ENCODE results near the gene ZNF598.

The ZNF598 gene

DNA sequence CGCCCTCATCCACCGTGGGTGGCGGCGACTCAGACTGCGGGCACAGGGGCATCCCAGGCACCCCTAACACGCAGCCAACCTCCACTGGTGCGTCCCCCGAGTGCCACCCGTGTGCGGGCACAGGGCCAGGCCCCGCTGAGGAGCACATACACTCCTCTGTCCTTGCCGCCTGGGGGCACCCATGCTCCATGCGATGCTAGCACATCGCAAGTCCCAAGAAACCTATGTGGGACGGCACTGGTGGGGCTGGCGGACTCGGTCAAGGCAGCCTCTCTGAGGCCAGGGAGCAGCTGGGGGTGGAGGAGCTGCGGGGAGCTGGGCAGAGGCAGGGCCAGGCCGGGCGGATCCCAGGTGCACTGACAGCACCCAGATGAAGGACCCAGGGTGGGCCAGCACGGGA is 4.0 kb downstream of the ZNF598 start:
- peak; percentile 38 for DNase-seq

DNA sequence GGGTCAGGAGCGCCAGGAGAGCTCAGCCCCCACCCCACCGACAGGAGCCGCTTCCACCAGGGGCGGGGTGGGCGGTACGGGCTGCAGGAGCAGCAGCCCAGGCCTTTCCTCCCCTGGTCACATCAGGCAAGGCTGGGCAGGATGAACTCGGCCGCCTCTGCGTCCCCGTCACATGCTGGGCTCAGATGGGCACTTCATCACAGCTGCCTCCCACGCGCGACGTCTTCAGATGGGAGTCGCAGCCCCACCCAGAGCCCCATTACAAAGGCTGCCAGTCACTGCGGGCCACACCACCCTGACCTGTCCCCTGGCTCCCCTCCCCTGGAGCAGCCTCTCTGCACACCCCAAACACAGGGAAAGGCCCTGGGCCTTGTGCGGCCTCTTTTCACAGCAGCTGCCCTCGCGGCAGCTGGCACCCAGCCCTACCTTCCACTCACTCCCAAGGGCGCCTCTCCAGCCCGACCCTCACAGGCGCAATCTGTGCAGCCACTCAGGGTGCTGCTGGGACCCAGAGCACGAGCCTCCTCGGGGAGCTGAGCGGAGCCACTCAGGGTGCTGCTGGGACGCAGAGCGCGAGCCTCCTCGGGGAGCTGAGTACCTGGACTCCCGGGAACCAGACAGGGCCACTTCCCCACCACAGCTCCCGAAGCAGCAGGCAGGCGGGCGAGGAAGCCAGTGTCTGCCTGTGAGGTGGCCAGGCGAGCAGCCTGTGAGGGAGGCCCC is 4.7 kb downstream of the ZNF598 start:
- DNase-seq: no peak

DNA sequence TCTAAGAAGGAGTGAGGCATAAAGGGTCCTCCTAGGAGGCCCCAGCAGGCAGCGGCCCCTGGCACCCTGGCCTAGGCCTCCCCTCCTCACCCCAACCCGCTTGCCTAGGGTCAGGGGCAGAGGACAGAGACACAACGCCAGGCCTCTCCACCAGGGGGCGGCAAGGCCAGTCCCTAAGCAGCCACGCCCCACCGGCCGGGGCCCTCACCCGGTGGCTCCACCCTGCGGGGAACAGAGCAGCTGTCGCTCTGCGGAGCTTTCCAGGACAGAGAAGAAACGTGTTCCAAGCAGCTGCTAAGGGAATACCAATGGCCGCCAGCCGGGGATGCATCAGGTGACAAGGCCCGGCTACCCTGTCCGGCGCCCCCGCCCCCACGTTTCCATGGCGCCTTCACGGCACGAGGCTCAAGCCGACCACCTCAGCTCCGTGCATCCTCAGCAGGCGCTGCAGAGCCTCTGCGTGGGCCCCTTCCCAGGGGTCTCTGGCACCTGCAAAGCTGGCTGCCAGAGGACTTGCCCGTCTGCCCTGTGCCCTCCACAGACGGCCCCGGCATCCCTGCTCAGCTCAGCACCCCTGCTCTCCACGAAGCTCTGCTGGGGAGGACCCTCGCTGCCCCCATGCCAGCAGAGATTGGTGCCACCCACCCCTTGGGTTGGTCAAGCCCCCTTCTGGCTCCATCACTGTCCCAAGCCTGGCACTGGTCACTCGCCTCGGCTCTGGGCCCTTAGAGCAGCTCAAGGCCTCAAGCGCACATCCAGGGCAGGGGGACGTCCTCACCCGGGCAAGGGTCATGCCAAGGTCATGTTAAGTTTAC is 5.6 kb downstream of the ZNF598 start:
- DNase-seq: peak; percentile 85

- no peak for DNase-seq
Measured at GRCh38 chr16:2003231-2003826, 6.3 kb downstream of the ZNF598 start.

DNA sequence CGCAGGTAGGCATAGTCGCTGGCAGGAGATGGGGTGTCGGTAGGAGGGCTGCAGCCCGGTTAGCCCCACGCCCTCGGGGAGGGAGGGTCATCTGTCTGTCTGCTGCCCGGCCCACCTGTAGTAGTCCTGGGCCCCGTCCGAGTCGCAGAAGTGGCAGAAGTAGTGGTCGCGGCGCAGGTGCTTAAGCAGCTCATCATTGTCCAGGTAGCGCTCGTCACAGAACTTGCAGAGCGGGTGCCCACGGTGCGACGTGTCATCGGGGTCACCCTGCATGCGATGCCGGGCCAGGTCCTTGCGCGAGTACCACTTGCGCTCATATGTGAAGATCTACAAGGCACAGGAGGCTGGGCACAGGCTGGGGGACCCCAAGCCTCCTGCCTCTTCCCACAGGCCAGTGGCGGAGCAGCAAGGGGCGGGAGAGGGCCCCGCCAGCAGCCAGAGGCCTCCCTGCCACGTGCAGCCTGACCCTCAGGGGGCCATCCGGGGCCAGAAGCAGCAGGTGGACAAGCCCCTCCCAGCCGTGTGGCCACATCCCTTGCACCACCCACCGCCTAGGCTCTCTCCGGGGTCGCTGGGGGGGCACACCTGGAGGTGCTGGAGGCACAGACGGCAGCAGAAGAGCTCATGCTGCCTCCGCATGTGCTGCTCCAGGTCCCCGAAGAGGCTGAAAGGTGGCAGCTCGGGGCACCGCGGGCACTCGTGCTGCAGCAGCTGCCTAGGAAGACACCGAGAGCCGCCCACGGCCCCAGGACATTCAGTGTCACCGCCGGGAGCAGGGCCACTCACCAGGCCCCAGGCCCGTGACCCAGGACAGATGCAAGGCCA is 7.0 kb downstream of the ZNF598 start:
- no peak for DNase-seq

- no peak for DNase-seq
Measured at GRCh38 chr16:2001456-2002355, 7.9 kb downstream of the ZNF598 start.

- DNase-seq: no peak
Measured at GRCh38 chr16:2001035-2001434, 8.6 kb downstream of the ZNF598 start.

DNA sequence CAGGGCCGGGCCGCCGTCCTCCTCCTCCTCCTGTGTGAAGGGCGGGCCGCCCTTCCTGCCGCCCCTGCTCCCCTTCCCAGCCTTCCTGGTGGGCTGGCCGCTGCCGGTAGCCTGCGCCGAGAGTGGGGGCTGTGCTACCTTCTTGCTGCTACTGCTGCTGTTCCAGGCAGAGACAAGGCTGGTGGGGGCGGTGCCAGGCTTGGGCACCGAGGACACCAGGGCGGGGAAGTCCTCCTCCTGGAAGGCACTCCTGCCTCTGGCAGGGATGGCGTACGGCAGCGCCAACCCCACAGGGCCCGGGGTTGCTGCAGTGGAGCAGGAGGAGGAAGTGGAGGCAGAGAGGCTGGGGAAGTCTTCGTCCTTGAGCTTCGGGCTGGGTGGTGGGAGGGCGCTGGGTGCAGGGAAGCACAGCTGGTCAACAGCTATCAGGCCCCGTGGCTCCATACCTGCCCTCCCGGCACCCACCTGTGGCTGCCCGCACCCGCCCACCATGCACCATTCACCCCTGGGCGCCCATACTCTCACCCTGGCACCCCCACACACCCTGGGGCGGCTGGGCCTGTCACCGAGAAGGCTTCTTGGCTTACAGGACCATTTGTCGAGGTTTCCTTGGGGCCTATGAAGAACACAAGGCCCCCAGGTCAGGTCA is 9.6 kb downstream of the ZNF598 start:
- no peak for DNase-seq

DNA sequence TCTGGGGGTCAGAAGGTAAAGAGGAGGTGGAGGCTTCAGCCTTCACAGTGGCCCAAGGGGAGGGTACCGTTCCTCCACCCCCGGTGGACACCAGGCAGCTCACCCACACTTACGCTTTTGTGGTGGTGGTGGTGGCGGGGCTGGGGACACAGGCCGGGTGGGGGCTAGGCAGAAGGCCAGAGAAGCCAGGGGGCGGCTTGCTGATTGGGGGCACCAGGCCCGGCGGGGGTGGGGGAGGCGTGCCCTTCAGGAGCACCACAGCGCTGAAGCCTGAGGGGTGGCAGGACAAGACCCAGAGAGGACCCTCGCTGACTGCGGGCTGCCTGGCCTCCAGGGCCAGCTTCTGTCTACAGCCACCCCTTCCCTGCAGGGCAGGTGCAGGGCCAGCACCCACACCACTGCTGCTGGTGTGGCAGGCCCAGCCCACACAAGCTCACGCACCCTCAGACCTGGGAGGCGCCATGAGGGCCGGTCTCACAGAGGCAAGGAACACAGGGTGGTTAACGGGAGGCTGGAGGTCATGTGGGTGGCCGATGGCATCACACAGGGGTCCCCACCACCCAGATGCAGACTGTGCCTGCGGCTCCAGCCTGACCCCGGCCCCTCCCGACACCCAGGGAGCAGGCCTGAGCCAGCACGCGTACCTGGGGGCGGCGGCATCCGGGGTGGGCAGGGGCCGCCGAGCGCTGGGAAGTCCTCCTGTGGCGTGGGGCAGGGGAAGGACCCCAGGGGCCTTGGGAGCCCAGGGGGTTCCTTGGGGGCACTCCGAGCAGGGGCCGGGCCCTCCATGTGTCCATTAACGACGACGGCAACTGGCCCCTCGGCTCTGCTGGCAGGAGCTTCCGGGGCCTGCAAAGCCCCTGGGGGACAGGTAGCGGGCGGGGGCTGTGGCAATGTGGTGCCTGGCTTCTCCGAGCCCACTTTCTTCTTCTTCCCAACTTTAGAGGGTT is 10.5 kb downstream of the ZNF598 start:
- DNase-seq: no peak

DNA sequence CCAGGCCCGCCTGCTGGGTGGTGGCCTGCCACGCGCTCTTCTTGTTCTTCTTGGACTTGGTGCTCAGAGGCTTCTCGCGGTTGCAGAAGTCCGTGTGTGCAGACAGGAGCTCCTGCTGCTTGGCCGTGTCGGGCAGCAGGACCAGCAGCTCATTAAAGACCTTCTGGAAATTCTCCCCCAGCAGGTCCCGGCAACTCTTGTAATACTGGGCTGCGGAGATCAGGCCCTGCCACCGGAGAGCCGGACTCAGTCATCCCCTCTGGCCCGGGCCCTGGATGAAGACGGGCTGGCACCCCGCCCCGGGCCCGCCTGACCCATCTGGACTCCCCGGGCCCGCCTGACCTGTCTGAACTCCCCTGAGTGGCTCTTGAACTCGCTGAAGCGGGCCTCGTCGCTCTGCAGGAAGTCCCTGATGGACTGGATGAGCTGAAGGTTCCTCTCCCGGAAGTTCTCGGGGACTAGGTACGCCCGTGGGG is 11.2 kb downstream of the ZNF598 start:
- DNase-seq: no peak

DNA sequence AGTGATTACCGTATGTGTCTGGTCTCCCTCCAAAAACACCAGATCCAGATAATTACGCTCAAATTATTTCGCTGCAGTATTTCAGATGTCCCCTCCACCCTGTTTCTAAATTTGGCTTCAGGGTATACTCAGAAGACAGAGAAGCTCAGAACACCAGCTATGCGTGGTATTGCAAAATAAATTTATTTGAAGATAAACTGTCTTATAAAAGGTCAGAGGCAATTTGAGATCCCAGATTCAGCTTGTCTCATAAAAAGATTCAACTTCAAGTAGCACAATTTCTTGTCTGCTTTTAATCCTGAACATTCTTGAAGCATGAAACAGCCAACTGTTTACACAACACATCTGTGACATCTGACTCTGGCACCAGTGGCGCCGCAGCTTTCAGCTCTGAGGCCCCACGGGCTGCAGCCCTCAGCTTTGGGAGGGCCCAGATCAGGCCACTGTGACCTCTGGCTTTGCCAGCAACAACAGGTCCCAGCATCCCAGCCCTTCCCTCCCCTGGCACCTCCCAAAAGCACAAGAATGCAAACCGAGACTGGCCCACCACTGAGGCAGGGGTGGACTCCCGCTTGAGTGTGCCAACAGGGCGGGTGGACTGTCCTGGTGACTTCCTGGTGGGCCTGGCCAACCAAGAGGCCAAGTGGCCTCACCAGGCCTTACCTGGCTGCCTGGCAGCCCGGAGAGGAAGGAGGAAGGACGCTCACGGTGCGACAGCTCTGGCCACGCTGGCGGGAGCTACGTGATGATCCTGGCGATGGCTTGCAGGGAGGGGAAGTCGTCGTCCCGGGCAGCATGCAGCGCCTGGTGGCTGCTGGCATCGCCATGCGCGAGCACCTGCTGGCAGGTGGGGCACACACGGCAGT is 11.9 kb downstream of the ZNF598 start:
- no peak for DNase-seq

- no peak for DNase-seq
Measured at GRCh38 chr16:1993731-1994131, 15.9 kb downstream of the ZNF598 start.

- no peak for DNase-seq
Measured at GRCh38 chr16:1992704-1993317, 16.8 kb downstream of the ZNF598 start.

DNA sequence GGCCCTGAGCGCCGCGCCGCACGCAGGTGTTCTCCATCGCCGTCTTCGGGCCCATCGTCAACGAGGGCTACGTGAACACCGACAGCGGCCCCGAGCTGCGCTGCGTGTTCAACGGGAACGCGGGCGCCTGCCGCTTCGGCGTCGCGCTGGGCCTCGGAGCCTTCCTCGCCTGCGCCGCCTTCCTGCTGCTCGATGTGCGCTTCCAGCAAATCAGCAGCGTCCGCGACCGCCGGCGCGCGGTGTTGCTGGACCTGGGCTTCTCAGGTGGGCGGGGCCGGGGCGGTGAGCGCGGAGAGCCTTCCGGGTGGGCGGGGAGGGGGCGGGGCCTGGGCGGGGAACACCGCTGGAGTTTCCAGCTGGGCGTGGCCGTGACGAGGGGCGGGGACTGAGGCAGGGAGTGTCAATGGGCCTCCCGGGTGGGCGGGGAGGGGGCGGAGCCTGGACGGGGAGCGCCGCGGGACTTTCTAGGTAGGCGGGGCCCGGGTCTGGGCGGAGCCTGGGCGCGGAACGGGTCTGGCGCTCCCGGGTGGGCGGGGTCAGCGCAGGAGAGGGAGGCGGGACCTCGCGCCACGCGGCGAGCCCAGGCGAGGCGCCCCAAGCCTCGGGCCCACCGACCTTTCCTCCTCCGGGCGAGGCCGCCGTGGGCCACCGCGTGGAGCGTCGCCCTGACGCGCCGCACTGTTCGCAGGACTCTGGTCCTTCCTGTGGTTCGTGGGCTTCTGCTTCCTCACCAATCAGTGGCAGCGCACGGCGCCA is 17.5 kb downstream of the ZNF598 start:
- peak; percentile 97 for DNase-seq

- no peak for DNase-seq
Measured at GRCh38 chr16:1991588-1991947, 18.1 kb downstream of the ZNF598 start.

DNA sequence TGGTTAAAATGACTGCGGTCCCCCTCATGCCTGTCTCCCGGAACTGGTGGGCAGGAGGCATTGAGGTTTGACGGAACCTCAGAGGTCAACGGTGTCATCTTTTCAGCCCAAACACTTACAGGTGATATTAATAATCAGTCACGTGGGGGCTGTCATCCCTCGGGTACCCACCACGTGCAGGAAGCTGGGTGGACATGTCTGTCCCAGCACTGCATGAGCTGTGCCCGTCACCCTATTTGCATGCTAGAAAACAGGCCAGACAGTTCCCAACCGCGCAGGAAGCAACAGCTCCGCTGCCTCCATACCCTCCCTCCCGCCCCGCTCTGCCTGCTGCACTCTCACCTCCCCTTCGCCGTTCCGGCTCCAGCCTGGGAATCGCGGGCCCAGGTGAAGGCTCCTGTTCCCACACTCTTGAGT is 18.5 kb downstream of the ZNF598 start:
- DNase-seq: peak; percentile 83

GRCh38 chr16:1990351-1991134 is 19.1 kb downstream of the ZNF598 start:
- peak; percentile 67 for DNase-seq
